ENCODE results near the gene CYP27C1. TPM values are rescaled to one million over a fixed set of nuclear protein-coding genes. Genes with fewer than 3 reads are reported as not detected.

Gene CYP27C1
- total and polyA plus RNA-seq, 9 of the 15 experiments (the other 6 are each of a cell fraction or from before 2014, with no cell fraction given): not detected

DNA sequence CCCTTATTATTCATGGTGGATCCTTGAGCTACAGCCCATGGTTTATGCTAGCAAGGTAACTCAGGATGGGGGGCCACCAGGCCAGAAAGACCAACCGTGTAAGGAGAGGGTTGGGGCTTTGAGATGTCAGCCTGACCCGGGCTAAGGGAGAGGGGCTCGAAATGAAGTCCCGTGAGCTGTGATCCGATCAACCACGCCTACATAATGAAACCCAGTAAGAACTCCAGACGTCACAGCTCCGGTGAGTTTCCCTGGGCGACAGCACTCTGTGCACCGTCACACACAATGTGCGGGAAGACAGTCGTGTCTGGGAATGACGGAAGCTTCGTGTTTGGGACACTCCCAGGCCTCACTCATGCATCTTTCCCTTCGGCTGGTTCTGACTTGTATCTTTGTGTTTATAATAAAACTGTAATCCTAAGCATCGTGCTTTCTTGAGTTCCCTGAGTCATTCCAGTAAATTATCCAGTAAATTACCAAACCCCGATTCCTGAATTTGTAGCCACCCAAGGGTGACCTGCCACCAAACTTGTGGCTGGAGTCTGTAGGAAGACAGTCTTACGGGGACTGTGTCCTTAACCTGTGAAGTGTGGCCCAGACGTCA, 44.2 kb downstream of the CYP27C1 start:
- in situ Hi-C loops (cut with MboI) (no loop called here), intact Hi-C loops (cut with micrococcal nuclease) (no loop called here)
- Histone ChIP-seq H3K4me3 (no peak overlapping the region), H3K27me3 (ENCODE audit: control insufficient read depth in 2 of 2, insufficient read depth in 2 of 2, low read length in 2 of 2) (peaks cover 32 to 51% of the 10 kb centered on the region in 2 experiments), H3K4me1 (replicated peaks in 1 of 2; ENCODE audit: control insufficient read depth in 2 of 2, insufficient read depth in 2 of 2, low read length in 2 of 2) (no peaks in the 10 kb centered on the region), H3K79me2 (ENCODE audit: control insufficient read depth, insufficient read depth, low read length) (no peaks in the 10 kb centered on the region), H4K20me1 (replicated peaks; ENCODE audit: control insufficient read depth, insufficient read depth, low read length) (no peaks in the 10 kb centered on the region), H3K9me1 (ENCODE audit: control insufficient read depth, insufficient read depth, low read length) (no peaks in the 10 kb centered on the region), H3K9me3 (replicated peaks; ENCODE audit: control insufficient read depth, insufficient read depth, low read depth, low read length) (no peaks in the 10 kb centered on the region), H3K36me3 (ENCODE audit: control insufficient read depth, insufficient read depth, low read length) (no peaks in the 10 kb centered on the region), H2AFZ (ENCODE audit: low read depth, low read length) (no peak overlapping the region), H3K27ac (ENCODE audit: extremely low read depth, low read depth, low read length) (no peak overlapping the region), H3K4me2 (ENCODE audit: insufficient read depth, low read length) (no peak overlapping the region), H3K9ac (ENCODE audit: insufficient read depth in 1 of 2, low read depth in 2 of 2, low read length in 2 of 2) (no peak overlapping the region)
- 4% methylated on average over 17 of the region's 19 CpGs for WGBS (ENCODE audit: insufficient coverage, low coverage, missing lambda C conversion rate)
- CTCF ChIA-PET (ENCODE audit: low intra/inter-chr PET ratio): no interaction called here
- ATAC-seq (no peak; the same call in 2 of the 3 replicates), DNase-seq (ENCODE audit: extremely low read depth in 1 of 4, low spot score in 3 of 4) (no peak), FAIRE-seq (no peak)
- POLR2A ChIA-PET: interaction anchor here (1.6 kb wide), 1 partner anchor 8 kb away, joined by 3 read pairs; no protein-coding TSS in a partner anchor
- BruUV-seq (replicated peaks): no TSS peak
- no peak for TF ChIP-seq MAFK (IDR thresholded peaks at IDR 0.05; ENCODE audit: low read length)
- no peak for TF ChIP-seq ZNF57 (CRISPR knock-in tag; IDR thresholded peaks at IDR 0.05)
- TF ChIP-seq ZNF830 (CRISPR knock-in tag; IDR thresholded peaks at IDR 0.05): no peak
- TF ChIP-seq ZNF609 (CRISPR knock-in tag; IDR thresholded peaks at IDR 0.05; ENCODE audit: borderline replicate concordance): no peak
- TF ChIP-seq STAG1 (CRISPR knock-in tag; IDR thresholded peaks at IDR 0.05; ENCODE audit: borderline replicate concordance): no peak
- TF ChIP-seq, protein P1, sequence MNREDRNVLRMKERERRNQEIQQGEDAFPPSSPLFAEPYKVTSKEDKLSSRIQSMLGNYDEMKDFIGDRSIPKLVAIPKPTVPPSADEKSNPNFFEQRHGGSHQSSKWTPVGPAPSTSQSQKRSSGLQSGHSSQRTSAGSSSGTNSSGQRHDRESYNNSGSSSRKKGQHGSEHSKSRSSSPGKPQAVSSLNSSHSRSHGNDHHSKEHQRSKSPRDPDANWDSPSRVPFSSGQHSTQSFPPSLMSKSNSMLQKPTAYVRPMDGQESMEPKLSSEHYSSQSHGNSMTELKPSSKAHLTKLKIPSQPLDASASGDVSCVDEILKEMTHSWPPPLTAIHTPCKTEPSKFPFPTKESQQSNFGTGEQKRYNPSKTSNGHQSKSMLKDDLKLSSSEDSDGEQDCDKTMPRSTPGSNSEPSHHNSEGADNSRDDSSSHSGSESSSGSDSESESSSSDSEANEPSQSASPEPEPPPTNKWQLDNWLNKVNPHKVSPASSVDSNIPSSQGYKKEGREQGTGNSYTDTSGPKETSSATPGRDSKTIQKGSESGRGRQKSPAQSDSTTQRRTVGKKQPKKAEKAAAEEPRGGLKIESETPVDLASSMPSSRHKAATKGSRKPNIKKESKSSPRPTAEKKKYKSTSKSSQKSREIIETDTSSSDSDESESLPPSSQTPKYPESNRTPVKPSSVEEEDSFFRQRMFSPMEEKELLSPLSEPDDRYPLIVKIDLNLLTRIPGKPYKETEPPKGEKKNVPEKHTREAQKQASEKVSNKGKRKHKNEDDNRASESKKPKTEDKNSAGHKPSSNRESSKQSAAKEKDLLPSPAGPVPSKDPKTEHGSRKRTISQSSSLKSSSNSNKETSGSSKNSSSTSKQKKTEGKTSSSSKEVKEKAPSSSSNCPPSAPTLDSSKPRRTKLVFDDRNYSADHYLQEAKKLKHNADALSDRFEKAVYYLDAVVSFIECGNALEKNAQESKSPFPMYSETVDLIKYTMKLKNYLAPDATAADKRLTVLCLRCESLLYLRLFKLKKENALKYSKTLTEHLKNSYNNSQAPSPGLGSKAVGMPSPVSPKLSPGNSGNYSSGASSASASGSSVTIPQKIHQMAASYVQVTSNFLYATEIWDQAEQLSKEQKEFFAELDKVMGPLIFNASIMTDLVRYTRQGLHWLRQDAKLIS (CRISPR knock-in tag; IDR thresholded peaks at IDR 0.05): no peak
- no peak for TF ChIP-seq ZNF384 (IDR thresholded peaks at IDR 0.05; ENCODE audit: low read depth, low read length)
- no peak for TF ChIP-seq ATF4 (CRISPR knock-in tag; IDR thresholded peaks at IDR 0.05)
- TF ChIP-seq ETV6 (IDR thresholded peaks at IDR 0.05; ENCODE audit: borderline replicate concordance in 1 of 2, low read depth in 2 of 2, low read length in 1 of 2): no peak
- TF ChIP-seq ETV6 (CRISPR knock-in tag; IDR thresholded peaks at IDR 0.05; ENCODE audit: borderline replicate concordance): no peak
